GM23338 (cell line): Measurements from ENCODE around the gene EMILIN3. TPM values are rescaled to one million over a fixed set of nuclear protein-coding genes. Genes with fewer than 3 reads are reported as not detected.

Experiments
- ATAC-seq: fragments of 200-7000 bp; cut with Tn5 transposase; 3 replicates; pipeline ENCODE4 v1.9.1; 2020
- DNase-seq: peaks from one replicate; pipeline ENCODE4 v3.0.0-alpha.2; 2015; ENCODE audit warnings: low spot score
- H2AFZ ChIP-seq: fragments of 200-600 bp; sonication (generic); 2 replicates; pipeline ENCODE4 v1.8.0; 2016; ENCODE audit warnings: antibody characterized with exemption, mild to moderate bottlenecking, moderate library complexity
- H3F3A ChIP-seq: fragments of 200-600 bp; sonication (generic); replicated peaks from 2 replicates; pipeline ENCODE4 v1.8.0; 2017; ENCODE audit warnings: antibody characterized with exemption, mixed run types, low read depth
- H3K27ac ChIP-seq: fragments of 200-600 bp; sonication (generic); 2 replicates; pipeline ENCODE4 v1.6.1; 2016; ENCODE audit warnings: low read depth
- H3K27me3 ChIP-seq: fragments of 200-600 bp; sonication (generic); 2 replicates; pipeline ENCODE4 v1.8.0; 2016; ENCODE audit warnings: mild to moderate bottlenecking, mixed run types, moderate library complexity; ENCODE audit not compliant: insufficient read depth
- H3K36me3 ChIP-seq: fragments of 200-600 bp; sonication (generic); 2 replicates; pipeline ENCODE4 v1.8.0; 2016; ENCODE audit warnings: mild to moderate bottlenecking; ENCODE audit not compliant: insufficient read depth
- H3K4me1 ChIP-seq: fragments of 200-600 bp; sonication (generic); 2 replicates; pipeline ENCODE4 v1.8.0; 2016; ENCODE audit warnings: mild to moderate bottlenecking, moderate library complexity; ENCODE audit not compliant: insufficient read depth
- H3K4me2 ChIP-seq: fragments of 200-600 bp; sonication (generic); 2 replicates; pipeline ENCODE4 v1.7.1; 2017; ENCODE audit warnings: mixed run types
- H3K4me3 ChIP-seq: fragments of 200-600 bp; sonication (generic); 2 replicates; pipeline ENCODE4 v1.6.1; 2016; ENCODE audit warnings: mixed run types
- H3K79me2 ChIP-seq: fragments of 200-600 bp; sonication (generic); replicated peaks from 2 replicates; pipeline ENCODE4 v1.8.0; 2017; ENCODE audit warnings: mild to moderate bottlenecking; ENCODE audit not compliant: insufficient read depth
- H3K9me2 ChIP-seq: fragments of 200-600 bp; sonication (generic); 2 replicates; pipeline ENCODE4 v1.8.0; 2017; ENCODE audit not compliant: insufficient read depth
- H4K20me1 ChIP-seq: fragments of 200-600 bp; sonication (generic); replicated peaks from 2 replicates; pipeline ENCODE4 v1.8.0; 2017; ENCODE audit warnings: mild to moderate bottlenecking; ENCODE audit not compliant: insufficient read depth
- H3K27ac Mint-ChIP-seq: 2 replicates; pipeline ENCODE4 v1.8.0; 2020; ENCODE audit warnings: inconsistent platforms, mild to moderate bottlenecking, moderate library complexity, mixed read lengths
- H3K27me3 Mint-ChIP-seq: 3 replicates; pipeline ENCODE4 v1.8.0; 2022; ENCODE audit warnings: low read depth, mild to moderate bottlenecking, moderate library complexity, mixed read lengths, inconsistent platforms; ENCODE audit not compliant: insufficient read depth, poor library complexity
- H3K36me3 Mint-ChIP-seq: 3 replicates; pipeline ENCODE4 v1.8.0; 2021; ENCODE audit warnings: low read depth, mild to moderate bottlenecking, inconsistent platforms, moderate library complexity, mixed read lengths
- H3K4me1 Mint-ChIP-seq: 3 replicates; pipeline ENCODE4 v1.8.0; 2020; ENCODE audit warnings: mild to moderate bottlenecking, inconsistent platforms, mixed read lengths
- H3K4me3 Mint-ChIP-seq: 3 replicates; pipeline ENCODE4 v1.8.0; 2021; ENCODE audit warnings: moderate library complexity, mild to moderate bottlenecking, inconsistent platforms, mixed read lengths
- H3K9me3 Mint-ChIP-seq: 3 replicates; pipeline ENCODE4 v1.8.0; 2020; ENCODE audit warnings: moderate library complexity, mild to moderate bottlenecking, inconsistent platforms, mixed read lengths
- EZH2 ChIP-seq: fragments of 200-600 bp; sonication (generic); IDR thresholded peaks from one replicate; pipeline ENCODE4 v1.8.0; 2017; ENCODE audit warnings: antibody characterized with exemption, mild to moderate bottlenecking, low read depth; ENCODE audit not compliant: unreplicated experiment
- EZH2phosphoT487 ChIP-seq: fragments of 200-600 bp; sonication (generic); IDR thresholded peaks from one replicate; pipeline ENCODE4 v1.8.1; 2018; ENCODE audit warnings: antibody characterized with exemption; ENCODE audit not compliant: unreplicated experiment
- NANOG ChIP-seq: IDR thresholded peaks from 2 replicates; pipeline ENCODE4 v1.6.1; 2016; ENCODE audit warnings: antibody characterized with exemption, borderline replicate concordance
- POLR2AphosphoS5 ChIP-seq: IDR thresholded peaks from 2 replicates; pipeline ENCODE4 v1.6.1; 2016; ENCODE audit warnings: antibody characterized with exemption, low read depth
- STAT1 ChIP-seq: IDR thresholded peaks from one replicate; pipeline ENCODE4 v1.6.1; 2016; ENCODE audit warnings: antibody characterized with exemption; ENCODE audit not compliant: unreplicated experiment
- ZNF331 ChIP-seq: fragments of 250-450 bp; sonication (Bioruptor Pico); IDR thresholded peaks from 2 replicates; pipeline ENCODE4 v1.5.0; 2020; ENCODE audit warnings: low read depth, mild to moderate bottlenecking, moderate library complexity
- polyA plus RNA-seq: library from polyadenylated mRNA; unstranded; fragments of >200 nt; fragmentation: Nextera tagmentation; extraction: Ambion mirVana; gene quantifications from 2 replicates; pipeline ENCODE4 v1.2.1, GENCODE V29; 2016
- total RNA-seq: library from RNA; depleted of rRNA; stranded (reverse); fragments of >200 nt; shearing (Covaris generic); gene quantifications from 2 replicates; pipeline ENCODE4 v1.2.3, GENCODE V29; 2014
- TF ChIP-seq, protein P1 (sequence below): IDR thresholded peaks from 2 replicates; pipeline ENCODE4 v1.6.1; 2016; ENCODE audit warnings: antibody characterized with exemption
- TF ChIP-seq, protein P2 (sequence below), 2 experiments: fragments of 200-600 bp in 1 of 2; sonication (generic) in 1 of 2; conservative IDR thresholded peaks; 2 replicates each; pipeline versions ENCODE4 v1.5.1 to v1.6.1; 2016 to 2017; ENCODE audit warnings: antibody characterized with exemption in 2 of 2, low read depth in 2 of 2, mild to moderate bottlenecking in 2 of 2, moderate library complexity in 1 of 2

Gene EMILIN3
- total and polyA plus RNA-seq, 2 experiments from 2014 or later: 0.53 to 6.6 TPM

- H3K9me3 Mint-ChIP-seq: no peaks in the 10 kb centered on the region
- Histone ChIP-seq H3K36me3 (no peaks in the 10 kb centered on the region), H3K9me2 (no peaks in the 10 kb centered on the region), H3K79me2 (no peaks in the 10 kb centered on the region), H3F3A (no peaks in the 10 kb centered on the region; the same call in 1 of the 2 replicates), H4K20me1 (no peaks in the 10 kb centered on the region), H3K4me1 (peaks cover 5% of the 10 kb centered on the region), H3K27ac (no peak overlapping the region), H3K4me3 (no peak overlapping the region), H3K27me3 (peaks cover under 1% of the 10 kb centered on the region; the same call in 1 of the 2 replicates), H3K4me2 (no peak overlapping the region), H2AFZ (no peak overlapping the region)
- DNase-seq: no peak
- peaks cover 19% of the 10 kb centered on the region for H3K27me3 Mint-ChIP-seq
- TF ChIP-seq POLR2AphosphoS5 (no peak), EZH2phosphoT487 (no peak), EZH2 (no peak)
- no peak overlapping the region for H3K4me3 Mint-ChIP-seq
- H3K4me1 Mint-ChIP-seq: peaks cover 13% of the 10 kb centered on the region
- H3K36me3 Mint-ChIP-seq: no peaks in the 10 kb centered on the region; the same call in 1 of the 3 replicates
- no peak overlapping the region for H3K27ac Mint-ChIP-seq
- ATAC-seq: no peak
Measured at GRCh38 chr20:41344477-41344876, 22.1 kb downstream of the EMILIN3 start.

- no peak overlapping the region for H3K4me3 ChIP-seq
- no peaks in the 10 kb centered on the region; the same call in 1 of the 2 replicates for H3F3A ChIP-seq
- H3K9me2 ChIP-seq: no peaks in the 10 kb centered on the region
- no peak overlapping the region for H3K4me2 ChIP-seq
- H3K79me2 ChIP-seq: no peaks in the 10 kb centered on the region
- no peaks in the 10 kb centered on the region for H3K36me3 ChIP-seq
- H3K27me3 ChIP-seq: peaks cover 7% of the 10 kb centered on the region; the same call in 1 of the 2 replicates
- TF ChIP-seq ZNF331 (CRISPR knock-in tag) (no peak), EZH2 (no peak), STAT1 (no peak)
- no peaks in the 10 kb centered on the region; the same call in 1 of the 3 replicates for H3K36me3 Mint-ChIP-seq
- ATAC-seq (no peak), DNase-seq (no peak)
- peaks cover 15% of the 10 kb centered on the region for H3K4me1 Mint-ChIP-seq
- no peaks in the 10 kb centered on the region; the same call in 1 of the 2 replicates for H4K20me1 ChIP-seq
- H3K4me1 ChIP-seq: peaks cover 11% of the 10 kb centered on the region
- H3K27ac ChIP-seq: no peak overlapping the region
- H3K27me3 Mint-ChIP-seq: peaks cover 22% of the 10 kb centered on the region
- no peak overlapping the region for H2AFZ ChIP-seq
- no peak overlapping the region for H3K4me3 Mint-ChIP-seq
- H3K9me3 Mint-ChIP-seq: no peaks in the 10 kb centered on the region
- no peak overlapping the region for H3K27ac Mint-ChIP-seq
Measured at GRCh38 chr20:41342474-41343464, 23.8 kb downstream of the EMILIN3 start.

DNA sequence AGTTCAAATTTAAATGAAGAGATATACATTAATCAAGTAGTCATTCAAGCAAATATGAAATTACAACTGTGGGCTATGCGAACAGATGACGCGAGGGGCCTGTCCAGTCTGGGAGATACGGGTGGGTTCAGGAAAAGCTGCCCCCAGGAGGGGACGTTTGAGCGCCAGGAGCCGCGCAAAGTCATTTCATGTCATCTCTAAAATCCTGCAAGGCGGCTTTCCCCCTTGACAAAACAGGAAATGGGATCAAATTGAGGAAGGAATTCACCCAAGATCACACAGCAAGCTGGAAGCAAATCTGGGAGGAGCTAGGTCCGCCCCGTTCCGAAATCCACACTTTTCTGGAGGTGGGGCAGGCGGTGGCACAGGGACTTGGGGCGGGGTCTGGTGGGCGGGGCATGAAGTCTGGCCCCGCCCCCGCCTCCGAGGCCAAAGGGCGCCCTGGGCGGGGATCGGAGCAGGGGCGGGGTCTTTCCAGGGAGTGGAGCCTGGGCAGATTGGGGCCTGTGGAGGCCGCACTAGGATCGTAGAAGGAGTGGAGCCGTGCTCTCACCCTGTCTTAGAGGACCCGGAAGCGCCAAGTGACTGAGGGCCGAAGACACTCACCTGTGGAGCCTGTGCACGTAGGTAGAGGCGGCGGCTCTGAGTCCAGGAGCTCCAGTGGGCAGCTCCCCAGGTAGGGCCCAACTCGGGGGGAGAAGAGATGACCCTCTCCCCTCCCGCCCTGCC is 26.1 kb downstream of the EMILIN3 start, which contains the start of gene LPIN3:
LPIN3 (plus strand) TSS at position 495 of the 729 bp plus-strand sequence. CDS start 4,983 bp downstream, outside the sequence.
- Histone ChIP-seq H3K27ac (no peak within 1 kb of the TSS), H3K4me3 (peak within 1 kb of the TSS; percentile 55), H2AFZ (peak within 1 kb of the TSS; percentile 98), H3K36me3 (no peaks in the 10 kb centered on the region), H3F3A (no peaks in the 10 kb centered on the region; the same call in 1 of the 2 replicates), H3K9me2 (no peaks in the 10 kb centered on the region), H3K4me2 (peak within 1 kb of the TSS; percentile 77), H4K20me1 (no peaks in the 10 kb centered on the region; the same call in 1 of the 2 replicates), H3K4me1 (peaks cover 11% of the 10 kb centered on the region), H3K79me2 (no peaks in the 10 kb centered on the region), H3K27me3 (peaks cover 7% of the 10 kb centered on the region; the same call in 1 of the 2 replicates)
- Mint-ChIP-seq H3K36me3 (no peaks in the 10 kb centered on the region; the same call in 2 of the 3 replicates), H3K27ac (peak within 1 kb of the TSS; percentile 46; the same call in 1 of the 2 replicates), H3K4me1 (peaks cover 10% of the 10 kb centered on the region), H3K9me3 (no peaks in the 10 kb centered on the region), H3K27me3 (peaks cover 28% of the 10 kb centered on the region), H3K4me3 (peak within 1 kb of the TSS; percentile 78)
- DNase-seq: peak; percentile 94
- peak; percentile 92 for ATAC-seq
- TF ChIP-seq STAT1 (no peak), POLR2AphosphoS5 (peak; percentile 41), ZNF331 (CRISPR knock-in tag) (no peak), EZH2 (no peak), NANOG (no peak)
- TF ChIP-seq, protein P1, sequence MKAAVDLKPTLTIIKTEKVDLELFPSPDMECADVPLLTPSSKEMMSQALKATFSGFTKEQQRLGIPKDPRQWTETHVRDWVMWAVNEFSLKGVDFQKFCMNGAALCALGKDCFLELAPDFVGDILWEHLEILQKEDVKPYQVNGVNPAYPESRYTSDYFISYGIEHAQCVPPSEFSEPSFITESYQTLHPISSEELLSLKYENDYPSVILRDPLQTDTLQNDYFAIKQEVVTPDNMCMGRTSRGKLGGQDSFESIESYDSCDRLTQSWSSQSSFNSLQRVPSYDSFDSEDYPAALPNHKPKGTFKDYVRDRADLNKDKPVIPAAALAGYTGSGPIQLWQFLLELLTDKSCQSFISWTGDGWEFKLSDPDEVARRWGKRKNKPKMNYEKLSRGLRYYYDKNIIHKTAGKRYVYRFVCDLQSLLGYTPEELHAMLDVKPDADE: peak; percentile 41; the same call in 1 of the 2 replicates
- TF ChIP-seq, protein P2, sequence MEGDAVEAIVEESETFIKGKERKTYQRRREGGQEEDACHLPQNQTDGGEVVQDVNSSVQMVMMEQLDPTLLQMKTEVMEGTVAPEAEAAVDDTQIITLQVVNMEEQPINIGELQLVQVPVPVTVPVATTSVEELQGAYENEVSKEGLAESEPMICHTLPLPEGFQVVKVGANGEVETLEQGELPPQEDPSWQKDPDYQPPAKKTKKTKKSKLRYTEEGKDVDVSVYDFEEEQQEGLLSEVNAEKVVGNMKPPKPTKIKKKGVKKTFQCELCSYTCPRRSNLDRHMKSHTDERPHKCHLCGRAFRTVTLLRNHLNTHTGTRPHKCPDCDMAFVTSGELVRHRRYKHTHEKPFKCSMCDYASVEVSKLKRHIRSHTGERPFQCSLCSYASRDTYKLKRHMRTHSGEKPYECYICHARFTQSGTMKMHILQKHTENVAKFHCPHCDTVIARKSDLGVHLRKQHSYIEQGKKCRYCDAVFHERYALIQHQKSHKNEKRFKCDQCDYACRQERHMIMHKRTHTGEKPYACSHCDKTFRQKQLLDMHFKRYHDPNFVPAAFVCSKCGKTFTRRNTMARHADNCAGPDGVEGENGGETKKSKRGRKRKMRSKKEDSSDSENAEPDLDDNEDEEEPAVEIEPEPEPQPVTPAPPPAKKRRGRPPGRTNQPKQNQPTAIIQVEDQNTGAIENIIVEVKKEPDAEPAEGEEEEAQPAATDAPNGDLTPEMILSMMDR (conservative IDR thresholded peaks at IDR 0.05; ENCODE audit: low read depth in 2 of 2): peak in 1 of 2 experiments; percentile 70; a peak in 2 of 4 replicates
